ENCODE results near the gene SUPT4H1.

Gene SUPT4H1

DNA sequence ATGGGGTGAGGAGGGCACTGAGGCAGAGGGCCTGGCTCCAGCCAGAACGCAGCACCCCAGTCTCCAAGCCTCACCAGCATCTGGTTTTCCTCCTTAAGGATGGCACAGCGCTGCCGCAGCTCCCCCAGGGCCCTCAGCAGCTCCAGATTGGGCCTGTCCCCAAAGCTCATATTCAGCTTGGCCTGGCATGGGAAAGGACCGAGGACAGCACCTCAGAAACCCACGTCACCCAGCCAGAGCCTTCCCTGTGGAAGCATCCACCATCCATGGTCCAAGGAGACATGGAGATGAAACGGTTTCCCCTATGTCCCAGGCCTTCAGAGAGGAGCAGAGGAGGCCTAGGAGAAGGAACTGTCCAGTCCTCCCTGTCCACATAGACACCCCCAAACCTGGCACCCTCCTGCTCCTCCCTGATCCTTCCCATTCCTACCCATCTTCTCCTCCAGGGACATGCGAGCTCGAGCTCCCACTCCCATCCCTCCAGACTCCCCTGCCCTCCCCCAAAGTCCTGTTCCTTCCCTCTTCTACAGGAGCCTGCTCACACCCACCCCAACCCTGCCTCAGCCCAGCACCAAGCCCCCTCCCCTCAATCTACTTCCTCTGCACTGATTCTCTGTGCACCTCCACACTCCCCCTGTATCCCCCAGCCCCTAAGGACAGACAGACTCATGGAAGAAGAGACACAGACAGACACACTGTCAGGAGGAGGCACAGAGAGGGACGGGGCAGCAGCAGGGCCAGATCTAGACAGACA lies 25.2 kb downstream of the SUPT4H1 start:
- DNase-seq (ENCODE audit: low read depth): peak; percentile 41
- peak overlapping the region; percentile 99 for H3K4me3 ChIP-seq (ENCODE audit: low read depth, low read length)
- TF ChIP-seq MYC (IDR thresholded peaks at IDR 0.05; ENCODE audit: low read depth, low read length) (no peak), POLR2A (IDR thresholded peaks at IDR 0.05; ENCODE audit: extremely low read depth, insufficient read length) (no peak)
- TF ChIP-seq, protein P1, sequence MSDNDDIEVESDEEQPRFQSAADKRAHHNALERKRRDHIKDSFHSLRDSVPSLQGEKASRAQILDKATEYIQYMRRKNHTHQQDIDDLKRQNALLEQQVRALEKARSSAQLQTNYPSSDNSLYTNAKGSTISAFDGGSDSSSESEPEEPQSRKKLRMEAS (IDR thresholded peaks at IDR 0.05; ENCODE audit: low read depth, low read length): no peak

DNA sequence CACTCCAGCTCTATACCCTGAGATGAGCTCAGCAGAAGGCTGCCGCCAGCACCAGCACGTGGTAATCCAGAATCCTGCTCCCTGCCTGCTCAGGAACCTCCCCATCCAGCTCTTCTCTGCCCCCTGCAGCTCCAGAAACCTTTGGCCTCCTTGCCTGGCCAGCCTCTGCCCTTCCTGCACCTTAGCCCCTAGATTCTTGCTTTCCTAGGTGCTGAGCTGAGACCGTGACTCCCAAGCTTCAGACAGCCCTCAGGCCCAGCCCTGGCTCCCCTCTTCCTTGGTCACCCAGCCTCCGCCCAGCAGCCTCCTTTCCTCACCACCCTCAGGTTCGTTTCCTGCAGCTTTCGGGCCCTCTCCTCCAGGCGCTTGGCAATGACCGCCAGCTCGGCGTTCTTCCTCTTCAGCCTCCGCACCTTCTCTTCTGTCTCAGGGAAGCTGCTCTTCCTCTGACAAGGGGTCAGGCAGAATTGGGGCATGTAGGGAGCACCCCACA lies 26.0 kb downstream of the SUPT4H1 start:
- peak overlapping the region; percentile 99 for H3K4me3 ChIP-seq (ENCODE audit: low read depth, low read length)
- TF ChIP-seq POLR2A (IDR thresholded peaks at IDR 0.05; ENCODE audit: extremely low read depth, insufficient read length) (peak; percentile 33), MYC (IDR thresholded peaks at IDR 0.05; ENCODE audit: low read depth, low read length) (peak; percentile 8; the same call in 1 of the 2 replicates)
- TF ChIP-seq, protein P1 (IDR thresholded peaks at IDR 0.05; ENCODE audit: low read depth, low read length): no peak
- peak; percentile 60 for DNase-seq (ENCODE audit: low read depth)

DNA sequence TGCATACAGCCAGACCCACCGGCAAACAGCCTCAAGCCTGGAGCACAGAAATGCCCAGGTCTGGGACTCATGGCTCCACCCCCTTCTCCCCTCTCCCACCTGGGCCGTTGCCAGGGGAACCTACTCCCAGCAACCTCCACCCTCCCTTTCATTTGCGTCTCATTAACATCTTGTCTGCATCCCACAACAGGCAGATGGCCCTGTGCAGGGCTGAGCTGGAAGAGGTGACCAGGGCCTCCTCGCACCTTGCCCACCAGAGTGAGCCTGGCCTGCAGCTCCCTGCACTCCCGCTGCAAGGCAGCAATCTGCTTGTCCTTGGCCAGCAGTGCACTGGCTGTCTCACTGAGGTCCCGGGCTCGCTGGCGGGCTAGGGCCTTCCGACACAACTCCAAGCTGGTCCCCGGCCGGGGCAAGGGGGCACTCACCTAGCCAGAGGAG lies 26.7 kb downstream of the SUPT4H1 start:
- H3K4me3 ChIP-seq (ENCODE audit: low read depth, low read length): no peak overlapping the region
- no peak for DNase-seq (ENCODE audit: low read depth)
- no peak for TF ChIP-seq POLR2A (IDR thresholded peaks at IDR 0.05; ENCODE audit: extremely low read depth, insufficient read length)
- TF ChIP-seq, protein P2, sequence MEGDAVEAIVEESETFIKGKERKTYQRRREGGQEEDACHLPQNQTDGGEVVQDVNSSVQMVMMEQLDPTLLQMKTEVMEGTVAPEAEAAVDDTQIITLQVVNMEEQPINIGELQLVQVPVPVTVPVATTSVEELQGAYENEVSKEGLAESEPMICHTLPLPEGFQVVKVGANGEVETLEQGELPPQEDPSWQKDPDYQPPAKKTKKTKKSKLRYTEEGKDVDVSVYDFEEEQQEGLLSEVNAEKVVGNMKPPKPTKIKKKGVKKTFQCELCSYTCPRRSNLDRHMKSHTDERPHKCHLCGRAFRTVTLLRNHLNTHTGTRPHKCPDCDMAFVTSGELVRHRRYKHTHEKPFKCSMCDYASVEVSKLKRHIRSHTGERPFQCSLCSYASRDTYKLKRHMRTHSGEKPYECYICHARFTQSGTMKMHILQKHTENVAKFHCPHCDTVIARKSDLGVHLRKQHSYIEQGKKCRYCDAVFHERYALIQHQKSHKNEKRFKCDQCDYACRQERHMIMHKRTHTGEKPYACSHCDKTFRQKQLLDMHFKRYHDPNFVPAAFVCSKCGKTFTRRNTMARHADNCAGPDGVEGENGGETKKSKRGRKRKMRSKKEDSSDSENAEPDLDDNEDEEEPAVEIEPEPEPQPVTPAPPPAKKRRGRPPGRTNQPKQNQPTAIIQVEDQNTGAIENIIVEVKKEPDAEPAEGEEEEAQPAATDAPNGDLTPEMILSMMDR (IDR thresholded peaks at IDR 0.05; ENCODE audit: low read depth, low read length): no peak
- TF ChIP-seq, protein P1 (IDR thresholded peaks at IDR 0.05; ENCODE audit: low read depth, low read length): no peak
- no peak for TF ChIP-seq MYC (IDR thresholded peaks at IDR 0.05; ENCODE audit: low read depth, low read length)

DNA sequence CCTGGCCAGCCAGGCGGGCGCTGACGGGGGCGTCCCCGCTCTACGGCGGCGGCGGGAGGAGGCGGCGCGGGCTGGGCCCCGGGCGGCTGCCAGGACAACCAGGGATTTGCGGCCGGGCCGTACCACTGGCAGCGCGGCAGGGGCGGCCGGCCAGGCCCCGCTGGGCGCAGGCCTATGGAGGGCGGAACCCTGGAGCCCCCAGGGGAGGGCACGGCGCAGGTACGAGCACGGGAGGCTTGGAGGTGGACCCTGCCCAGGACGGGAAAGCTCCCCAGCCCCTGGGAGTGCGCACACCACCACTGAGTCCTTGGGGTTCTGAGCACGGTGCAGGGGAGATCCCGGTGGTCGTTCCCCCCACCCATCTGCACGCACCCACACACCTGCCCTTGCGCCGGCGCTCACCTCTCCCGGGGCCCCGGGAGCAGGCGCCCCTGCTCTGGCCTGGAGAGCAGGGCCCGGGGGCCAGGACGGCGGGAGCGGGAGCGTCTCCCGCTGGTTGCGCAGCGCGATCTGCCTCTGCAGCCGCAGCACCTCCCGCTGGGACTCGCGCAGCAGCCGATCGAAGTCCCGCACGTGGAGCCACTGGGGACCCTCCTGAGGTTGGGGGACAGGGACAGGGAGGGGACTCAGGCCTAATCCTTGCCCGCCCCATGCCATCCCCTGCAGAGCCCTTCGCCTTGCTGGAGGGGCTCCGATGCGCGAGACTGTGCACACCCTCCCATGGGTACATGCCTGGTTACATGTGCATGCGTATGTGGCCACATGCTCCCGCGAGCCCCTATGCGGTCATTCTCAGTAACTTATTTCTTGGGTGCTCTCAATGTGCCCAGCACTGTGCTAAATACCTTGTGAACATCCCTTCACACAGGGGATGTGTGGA lies 27.4 kb downstream of the SUPT4H1 start:
- DNase-seq (ENCODE audit: low read depth): no peak
- TF ChIP-seq, protein P2 (IDR thresholded peaks at IDR 0.05; ENCODE audit: low read depth, low read length): no peak
- TF ChIP-seq, protein P1 (IDR thresholded peaks at IDR 0.05; ENCODE audit: low read depth, low read length): no peak
- TF ChIP-seq MYC (IDR thresholded peaks at IDR 0.05; ENCODE audit: low read depth, low read length) (no peak), POLR2A (IDR thresholded peaks at IDR 0.05; ENCODE audit: extremely low read depth, insufficient read length) (no peak)
- H3K4me3 ChIP-seq (ENCODE audit: low read depth, low read length): no peak overlapping the region

DNA sequence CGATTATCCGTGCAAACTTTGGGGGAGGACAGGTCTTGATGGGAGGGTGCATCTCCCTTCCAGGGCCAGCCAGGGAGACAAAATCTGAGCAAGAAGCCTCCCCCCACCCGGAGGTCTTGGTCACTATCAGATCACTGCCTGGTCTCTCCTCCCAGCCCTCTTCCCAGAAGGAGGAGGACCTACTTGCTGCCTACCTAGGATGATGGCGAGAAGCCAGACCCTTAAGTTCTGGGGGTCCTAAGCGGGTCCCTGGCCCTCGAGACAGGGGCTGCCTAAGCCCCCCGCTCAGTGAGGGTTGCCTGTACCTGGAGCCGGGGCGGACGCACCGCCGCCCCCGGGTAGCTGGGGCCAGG lies 28.0 kb downstream of the SUPT4H1 start:
- no peak overlapping the region for H3K4me3 ChIP-seq (ENCODE audit: low read depth, low read length)
- DNase-seq (ENCODE audit: low read depth): no peak
- TF ChIP-seq, protein P1 (IDR thresholded peaks at IDR 0.05; ENCODE audit: low read depth, low read length): no peak
- TF ChIP-seq MYC (IDR thresholded peaks at IDR 0.05; ENCODE audit: low read depth, low read length): no peak
- TF ChIP-seq, protein P2 (IDR thresholded peaks at IDR 0.05; ENCODE audit: low read depth, low read length): no peak
- TF ChIP-seq POLR2A (IDR thresholded peaks at IDR 0.05; ENCODE audit: extremely low read depth, insufficient read length): no peak

DNA sequence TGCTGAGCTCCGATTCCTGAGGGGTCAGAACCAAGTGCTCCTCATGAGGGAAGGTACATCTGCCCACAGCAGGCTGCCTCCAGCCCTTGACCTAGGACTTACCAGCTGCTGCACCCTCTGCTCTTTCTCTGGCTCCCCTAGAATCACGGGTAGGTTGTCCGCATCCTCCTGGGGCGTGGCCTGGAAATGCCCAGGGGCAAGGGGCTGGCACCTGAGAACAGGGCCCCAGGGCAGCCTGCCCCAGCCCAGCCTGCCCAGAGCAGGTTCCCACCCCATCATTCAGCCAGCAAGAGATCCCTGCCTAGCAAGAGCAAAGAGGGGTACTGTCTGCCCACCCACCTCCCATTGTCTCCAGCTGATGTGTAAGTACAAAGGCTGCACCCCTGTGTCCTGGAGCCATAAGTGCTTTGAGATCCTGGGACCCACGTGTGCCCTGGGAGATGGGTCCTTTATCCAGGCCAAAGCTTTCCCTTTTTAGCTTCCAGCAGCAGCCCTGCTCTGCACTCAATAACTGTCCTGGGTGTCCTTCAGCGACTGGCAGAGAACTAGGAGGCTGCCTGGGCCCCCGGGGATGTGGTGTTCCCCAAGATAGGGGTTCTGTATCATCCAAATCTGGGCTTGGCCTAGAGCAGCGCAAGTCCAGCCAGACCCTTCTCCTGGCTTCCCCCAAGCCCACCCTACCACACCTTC lies 28.5 kb downstream of the SUPT4H1 start:
- no peak overlapping the region for H3K4me3 ChIP-seq (ENCODE audit: low read depth, low read length)
- TF ChIP-seq, protein P2 (IDR thresholded peaks at IDR 0.05; ENCODE audit: low read depth, low read length): no peak
- TF ChIP-seq, protein P1 (IDR thresholded peaks at IDR 0.05; ENCODE audit: low read depth, low read length): no peak
- no peak for TF ChIP-seq MYC (IDR thresholded peaks at IDR 0.05; ENCODE audit: low read depth, low read length)
- peak; percentile 20 for TF ChIP-seq POLR2A (IDR thresholded peaks at IDR 0.05; ENCODE audit: extremely low read depth, insufficient read length)
- no peak for DNase-seq (ENCODE audit: low read depth)
